Esophagus squamous epithelium (tissue), 4 donors: ENCODE data around the gene GLIS1.

Experiments used
- POLR2A ChIP-seq, 4 donors: fragments of 450-650 bp; IDR thresholded peaks; one replicate each; pipeline ENCODE4 v1.6.1; 2017; ENCODE audit warnings: antibody characterized with exemption in 4 of 4, mild to moderate bottlenecking in 4 of 4, moderate library complexity in 3 of 4
- TF ChIP-seq, protein P1 (sequence below), 6 experiments: fragments of 450-650 bp in 4 of 6; fragments of 200-600 bp in 2 of 6; sonication (generic) in 2 of 6; IDR thresholded peaks; one replicate each; pipeline ENCODE4 v1.5.1; 2016 to 2019; ENCODE audit warnings: antibody characterized with exemption in 6 of 6, mild to moderate bottlenecking in 4 of 6, moderate library complexity in 4 of 6

GRCh38 chr1:53484705-53485477 is 254.1 kb downstream of the GLIS1 start:
- TF ChIP-seq POLR2A (IDR thresholded peaks at IDR 0.05) = no peak
- TF ChIP-seq, protein P1, sequence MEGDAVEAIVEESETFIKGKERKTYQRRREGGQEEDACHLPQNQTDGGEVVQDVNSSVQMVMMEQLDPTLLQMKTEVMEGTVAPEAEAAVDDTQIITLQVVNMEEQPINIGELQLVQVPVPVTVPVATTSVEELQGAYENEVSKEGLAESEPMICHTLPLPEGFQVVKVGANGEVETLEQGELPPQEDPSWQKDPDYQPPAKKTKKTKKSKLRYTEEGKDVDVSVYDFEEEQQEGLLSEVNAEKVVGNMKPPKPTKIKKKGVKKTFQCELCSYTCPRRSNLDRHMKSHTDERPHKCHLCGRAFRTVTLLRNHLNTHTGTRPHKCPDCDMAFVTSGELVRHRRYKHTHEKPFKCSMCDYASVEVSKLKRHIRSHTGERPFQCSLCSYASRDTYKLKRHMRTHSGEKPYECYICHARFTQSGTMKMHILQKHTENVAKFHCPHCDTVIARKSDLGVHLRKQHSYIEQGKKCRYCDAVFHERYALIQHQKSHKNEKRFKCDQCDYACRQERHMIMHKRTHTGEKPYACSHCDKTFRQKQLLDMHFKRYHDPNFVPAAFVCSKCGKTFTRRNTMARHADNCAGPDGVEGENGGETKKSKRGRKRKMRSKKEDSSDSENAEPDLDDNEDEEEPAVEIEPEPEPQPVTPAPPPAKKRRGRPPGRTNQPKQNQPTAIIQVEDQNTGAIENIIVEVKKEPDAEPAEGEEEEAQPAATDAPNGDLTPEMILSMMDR (IDR thresholded peaks at IDR 0.05) = no peak
